HG02852 (cell line): ENCODE data around the gene ARHGAP26.

Experiments used
- ATAC-seq: cut with Tn5 transposase; IDR thresholded peaks from one replicate; pipeline ENCODE4 v1.9.1; 2021; ENCODE audit warnings: mild to moderate bottlenecking, moderate library complexity; ENCODE audit not compliant: unreplicated experiment

The ARHGAP26 gene

GRCh38 chr5:142870532-142871362, 100.6 kb downstream of the ARHGAP26 start:
- ATAC-seq: no peak

GRCh38 chr5:142871363-142872193, 101.4 kb downstream of the ARHGAP26 start:
- no peak for ATAC-seq

GRCh38 chr5:142872217-142872616, 102.0 kb downstream of the ARHGAP26 start:
- no peak for ATAC-seq

GRCh38 chr5:142872795-142873194, 102.6 kb downstream of the ARHGAP26 start:
- ATAC-seq: no peak

- ATAC-seq: no peak
Observed at GRCh38 chr5:142873831-142874230, 103.7 kb downstream of the ARHGAP26 start.

GRCh38 chr5:142874540-142874939, 104.4 kb downstream of the ARHGAP26 start:
- ATAC-seq: no peak

- ATAC-seq: no peak
Observed at GRCh38 chr5:142875936-142876335, 105.8 kb downstream of the ARHGAP26 start.

- ATAC-seq: no peak
Observed at GRCh38 chr5:142876817-142877216, 106.6 kb downstream of the ARHGAP26 start.

- ATAC-seq: no peak
Observed at GRCh38 chr5:142878111-142878510, 107.9 kb downstream of the ARHGAP26 start.

GRCh38 chr5:142878638-142879037, 108.5 kb downstream of the ARHGAP26 start:
- no peak for ATAC-seq

GRCh38 chr5:142881076-142881783, 111.1 kb downstream of the ARHGAP26 start:
- ATAC-seq: no peak

- ATAC-seq: no peak
Observed at GRCh38 chr5:142881784-142882126, 111.6 kb downstream of the ARHGAP26 start.

GRCh38 chr5:142883025-142883424, 112.8 kb downstream of the ARHGAP26 start:
- no peak for ATAC-seq

GRCh38 chr5:142883438-142883837, 113.3 kb downstream of the ARHGAP26 start:
- ATAC-seq: no peak

- no peak for ATAC-seq
Observed at GRCh38 chr5:142884029-142884428, 113.9 kb downstream of the ARHGAP26 start.

GRCh38 chr5:142886211-142886610, 116.0 kb downstream of the ARHGAP26 start:
- ATAC-seq: no peak

- ATAC-seq: no peak
Observed at GRCh38 chr5:142886956-142887355, 116.8 kb downstream of the ARHGAP26 start.

GRCh38 chr5:142888469-142889085, 118.4 kb downstream of the ARHGAP26 start:
- no peak for ATAC-seq

- no peak for ATAC-seq
Observed at GRCh38 chr5:142892021-142892420, 121.8 kb downstream of the ARHGAP26 start.

- no peak for ATAC-seq
Observed at GRCh38 chr5:142894315-142894714, 124.1 kb downstream of the ARHGAP26 start.

GRCh38 chr5:142894749-142895148, 124.6 kb downstream of the ARHGAP26 start:
- no peak for ATAC-seq
